Endothelial cell of umbilical vein (primary cell): Measurements from ENCODE around the gene CRHR2.

Experiments
- CTCF ChIP-seq, 2 donors: IDR thresholded peaks; 1 replicate in 1 of 2; 2 replicates in 1 of 2; pipeline ENCODE4 v1.5.1; 2011; ENCODE audit warnings: low read length in 2 of 2, mild to moderate bottlenecking in 2 of 2, moderate library complexity in 2 of 2, control low read depth in 1 of 2, inconsistent platforms in 1 of 2, low read depth in 1 of 2; ENCODE audit not compliant: insufficient read depth in 1 of 2; ENCODE audit errors: extremely low read depth in 1 of 2
- EZH2 ChIP-seq: IDR thresholded peaks from 2 replicates; pipeline ENCODE4 v1.6.1; 2012; ENCODE audit warnings: borderline replicate concordance, low read depth, mild to moderate bottlenecking, moderate library complexity, low read length, inconsistent platforms; ENCODE audit not compliant: severe bottlenecking
- GATA2 ChIP-seq: IDR thresholded peaks from 2 replicates; pipeline ENCODE4 v1.7.0; 2011; ENCODE audit warnings: low read depth, mild to moderate bottlenecking, moderate library complexity, mixed read lengths, low read length; ENCODE audit not compliant: insufficient read length, insufficient read depth
- MAX ChIP-seq: IDR thresholded peaks from 2 replicates; pipeline ENCODE4 v1.6.1; 2011; ENCODE audit not compliant: insufficient read depth, insufficient read length
- POLR2A ChIP-seq: IDR thresholded peaks from 2 replicates; pipeline ENCODE4 v1.6.1; 2012; ENCODE audit warnings: low read depth, mild to moderate bottlenecking, control low read depth, low read length
- POLR2AphosphoS5 ChIP-seq: IDR thresholded peaks from 2 replicates; pipeline ENCODE4 v1.6.1; 2012; ENCODE audit warnings: low read depth, mild to moderate bottlenecking, control low read depth, low read length, moderate library complexity; ENCODE audit not compliant: insufficient read depth

- TF ChIP-seq EZH2 (no peak), CTCF (IDR thresholded peaks at IDR 0.05; ENCODE audit: extremely low read depth in 1 of 2, insufficient read depth in 1 of 2, low read depth in 1 of 2, low read length in 2 of 2) (no peak), POLR2A (no peak), POLR2AphosphoS5 (no peak), MAX (no peak), GATA2 (no peak)
Observed at GRCh38 chr7:30698481-30698880, 16.2 kb upstream of the CRHR2 start.
